ENCODE data around the gene P2RY11. TPM values are rescaled to one million over a fixed set of nuclear protein-coding genes. Genes with fewer than 3 reads are reported as not detected.

The P2RY11 gene
- total RNA-seq, 1 donor from 2014 or later, result 46.5 TPM

DNA sequence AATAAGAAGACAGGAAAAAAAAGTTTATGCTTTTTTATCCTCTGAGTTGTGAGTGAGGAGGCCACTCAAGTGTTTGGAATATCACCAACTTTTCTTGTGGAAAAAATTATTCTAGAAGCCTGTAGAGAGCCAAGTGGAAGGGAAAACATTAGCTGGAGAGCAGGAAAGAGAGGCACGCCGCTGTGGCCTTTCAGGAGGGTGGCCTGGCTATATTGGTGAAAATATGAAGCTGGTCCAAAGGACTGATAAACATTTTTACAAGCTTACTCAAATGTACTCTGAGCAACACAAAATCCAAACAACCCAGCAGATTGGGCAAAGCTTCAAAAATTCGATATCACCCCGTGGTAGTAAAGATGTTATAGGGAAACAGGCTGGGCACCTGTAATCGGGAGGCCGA is 10.6 kb downstream of the P2RY11 start:
- no peaks in the 10 kb centered on the region for H3K9me3 Mint-ChIP-seq
- no peak overlapping the region for H3K4me3 Mint-ChIP-seq (ENCODE audit: low read depth)
- intact Hi-C loops (cut with micrococcal nuclease), result no loop called here
- no peak for DNase-seq (ENCODE audit: low spot score)
- no peak overlapping the region for H3K27ac Mint-ChIP-seq
- no peaks in the 10 kb centered on the region for H3K27me3 Mint-ChIP-seq (ENCODE audit: low read depth)
- peaks cover 23% of the 10 kb centered on the region for H3K36me3 Mint-ChIP-seq (ENCODE audit: low read depth)
- H3K4me1 Mint-ChIP-seq (ENCODE audit: low read depth), result peaks cover 6% of the 10 kb centered on the region

- no peaks in the 10 kb centered on the region for H3K27me3 Mint-ChIP-seq (ENCODE audit: low read depth)
- no peak for DNase-seq (ENCODE audit: low spot score)
- no peak overlapping the region for H3K4me3 Mint-ChIP-seq (ENCODE audit: low read depth)
- no peak overlapping the region for H3K27ac Mint-ChIP-seq
- peaks cover 2% of the 10 kb centered on the region for H3K4me1 Mint-ChIP-seq (ENCODE audit: low read depth)
- no peaks in the 10 kb centered on the region for H3K9me3 Mint-ChIP-seq
- H3K36me3 Mint-ChIP-seq (ENCODE audit: low read depth), result peaks cover 15% of the 10 kb centered on the region
- intact Hi-C loops (cut with micrococcal nuclease), result no loop called here
Observed at GRCh38 chr19:10124429-10124828, 12.9 kb downstream of the P2RY11 start.

DNA sequence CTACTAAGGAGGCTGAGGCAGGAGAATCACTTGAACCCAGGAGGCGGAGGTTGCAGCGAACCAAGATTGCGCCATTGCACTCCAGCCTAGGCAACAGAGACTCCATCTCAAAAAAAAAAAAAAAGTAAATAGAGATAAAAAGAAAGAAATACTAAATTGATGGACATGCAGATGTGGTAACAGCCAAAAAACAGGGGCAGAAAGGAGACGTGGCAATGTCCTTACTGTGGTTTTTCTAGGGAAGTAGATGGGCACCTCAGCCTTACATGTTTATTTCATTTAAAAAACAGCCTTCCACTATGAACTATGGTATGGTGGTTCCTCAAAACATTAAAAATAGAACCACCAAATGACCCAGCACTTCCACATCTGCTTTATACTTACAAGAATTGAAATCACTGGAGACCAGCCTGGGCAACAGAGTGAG is 14.7 kb downstream of the P2RY11 start:
- intact Hi-C loops (cut with micrococcal nuclease), result no loop called here
- H3K4me3 Mint-ChIP-seq (ENCODE audit: low read depth), result no peak overlapping the region
- no peak overlapping the region for H3K27ac Mint-ChIP-seq
- H3K27me3 Mint-ChIP-seq (ENCODE audit: low read depth), result no peaks in the 10 kb centered on the region
- H3K36me3 Mint-ChIP-seq (ENCODE audit: low read depth), result peaks cover 16% of the 10 kb centered on the region
- no peaks in the 10 kb centered on the region for H3K4me1 Mint-ChIP-seq (ENCODE audit: low read depth)
- no peak for DNase-seq (ENCODE audit: low spot score)
- no peaks in the 10 kb centered on the region for H3K9me3 Mint-ChIP-seq

DNA sequence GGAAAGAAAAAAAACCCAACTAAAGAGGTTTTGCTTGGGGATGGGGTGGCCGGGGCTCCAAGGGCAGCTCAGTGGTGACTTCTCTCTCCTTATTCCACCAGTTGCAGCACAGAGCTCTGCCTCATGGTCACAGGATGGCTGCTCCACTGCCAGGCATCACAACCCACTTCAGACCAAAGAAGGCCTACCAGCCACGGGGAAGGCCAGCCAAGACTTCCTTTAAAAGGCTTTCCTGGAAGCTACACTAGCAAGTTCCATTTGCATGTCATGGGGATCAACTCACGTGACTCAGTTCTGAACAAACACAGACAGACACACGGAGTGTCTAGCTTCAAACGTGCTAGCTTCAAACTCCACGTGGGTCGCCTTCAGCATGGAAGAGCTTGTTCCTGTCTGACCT is 21.4 kb downstream of the P2RY11 start:
- DNase-seq (ENCODE audit: low spot score), result no peak
- Mint-ChIP-seq H3K9me3 (no peaks in the 10 kb centered on the region), H3K4me1 (ENCODE audit: low read depth) (no peaks in the 10 kb centered on the region), H3K27ac (peak overlapping the region; percentile 33), H3K27me3 (ENCODE audit: low read depth) (no peaks in the 10 kb centered on the region), H3K4me3 (ENCODE audit: low read depth) (no peak overlapping the region), H3K36me3 (ENCODE audit: low read depth) (peaks cover 39% of the 10 kb centered on the region)
- intact Hi-C loops (cut with micrococcal nuclease), result no loop called here

DNA sequence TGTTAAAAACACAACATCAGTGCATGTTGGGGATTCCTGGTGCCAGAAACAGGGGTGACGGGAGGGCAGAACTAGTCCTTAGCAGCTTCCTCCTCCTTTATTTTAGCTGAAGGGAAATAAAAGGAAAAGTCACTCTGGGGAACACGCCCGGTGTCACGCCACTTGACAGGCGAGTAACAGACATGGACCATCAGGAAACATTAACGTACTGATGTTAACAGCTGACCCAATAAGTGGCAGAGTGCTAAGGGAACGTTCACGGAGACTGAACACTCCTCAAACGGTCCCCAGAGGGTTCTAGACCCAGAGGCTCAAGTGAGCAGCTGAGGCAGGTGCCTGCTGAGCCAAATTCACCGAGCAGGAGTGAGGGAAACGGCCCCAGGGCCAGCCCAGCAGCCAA is 22.1 kb downstream of the P2RY11 start:
- Mint-ChIP-seq H3K4me3 (ENCODE audit: low read depth) (no peak overlapping the region), H3K27ac (no peak overlapping the region), H3K4me1 (ENCODE audit: low read depth) (no peaks in the 10 kb centered on the region), H3K36me3 (ENCODE audit: low read depth) (peaks cover 40% of the 10 kb centered on the region), H3K9me3 (no peaks in the 10 kb centered on the region), H3K27me3 (ENCODE audit: low read depth) (no peaks in the 10 kb centered on the region)
- intact Hi-C loops (cut with micrococcal nuclease), result no loop called here
- DNase-seq (ENCODE audit: low spot score), result no peak

- intact Hi-C loops (cut with micrococcal nuclease), result no loop called here
- Mint-ChIP-seq H3K9me3 (no peaks in the 10 kb centered on the region), H3K4me3 (ENCODE audit: low read depth) (no peak overlapping the region), H3K27ac (no peak overlapping the region), H3K4me1 (ENCODE audit: low read depth) (no peaks in the 10 kb centered on the region), H3K27me3 (ENCODE audit: low read depth) (no peaks in the 10 kb centered on the region), H3K36me3 (ENCODE audit: low read depth) (peaks cover 43% of the 10 kb centered on the region)
- no peak for DNase-seq (ENCODE audit: low spot score)
Observed at GRCh38 chr19:10134040-10134439, 22.5 kb downstream of the P2RY11 start.

DNA sequence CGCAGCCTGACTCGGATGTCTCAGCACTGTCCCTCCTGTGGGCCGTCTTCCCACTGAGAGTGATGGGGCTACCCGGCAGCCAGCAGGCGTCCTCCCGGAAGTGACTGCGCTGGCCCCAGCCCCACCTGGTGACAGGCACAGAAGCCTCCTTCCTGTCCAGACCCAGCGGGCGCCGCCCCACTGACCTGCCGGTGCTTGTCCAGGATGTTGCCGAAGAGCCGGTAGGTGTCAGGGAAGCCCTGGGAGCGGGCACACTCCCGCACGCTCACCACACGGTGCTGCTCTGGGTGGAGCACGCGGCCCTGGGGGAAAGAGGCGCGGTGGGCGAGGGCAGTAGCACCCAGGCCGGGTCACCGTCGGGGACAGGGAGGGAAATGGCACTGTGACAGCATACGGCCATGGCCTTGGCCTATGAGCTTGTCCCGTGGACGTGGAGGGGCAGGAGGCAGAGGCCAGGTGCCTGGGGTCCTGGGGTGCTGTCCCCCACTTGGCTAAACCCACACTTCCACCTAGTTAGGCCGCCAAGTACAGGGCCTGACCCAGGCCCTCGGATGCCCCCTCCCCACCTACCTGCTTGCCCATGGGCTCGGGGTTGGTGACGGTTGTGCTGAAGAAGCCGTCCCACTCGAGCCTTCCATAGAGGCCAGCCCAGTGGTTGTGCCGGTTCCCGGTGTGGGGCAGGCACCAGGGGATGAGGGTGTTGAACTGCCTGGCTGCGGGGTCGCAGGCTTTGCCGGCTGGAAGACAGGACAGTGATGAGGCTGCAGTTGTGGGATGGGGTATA is 24.2 kb downstream of the P2RY11 start:
- intact Hi-C loops (cut with micrococcal nuclease), result no loop called here
- Mint-ChIP-seq H3K9me3 (no peaks in the 10 kb centered on the region), H3K4me3 (ENCODE audit: low read depth) (no peak overlapping the region), H3K4me1 (ENCODE audit: low read depth) (no peaks in the 10 kb centered on the region), H3K27me3 (ENCODE audit: low read depth) (no peaks in the 10 kb centered on the region), H3K27ac (no peak overlapping the region), H3K36me3 (ENCODE audit: low read depth) (peaks cover 52% of the 10 kb centered on the region)
- no peak for DNase-seq (ENCODE audit: low spot score)

DNA sequence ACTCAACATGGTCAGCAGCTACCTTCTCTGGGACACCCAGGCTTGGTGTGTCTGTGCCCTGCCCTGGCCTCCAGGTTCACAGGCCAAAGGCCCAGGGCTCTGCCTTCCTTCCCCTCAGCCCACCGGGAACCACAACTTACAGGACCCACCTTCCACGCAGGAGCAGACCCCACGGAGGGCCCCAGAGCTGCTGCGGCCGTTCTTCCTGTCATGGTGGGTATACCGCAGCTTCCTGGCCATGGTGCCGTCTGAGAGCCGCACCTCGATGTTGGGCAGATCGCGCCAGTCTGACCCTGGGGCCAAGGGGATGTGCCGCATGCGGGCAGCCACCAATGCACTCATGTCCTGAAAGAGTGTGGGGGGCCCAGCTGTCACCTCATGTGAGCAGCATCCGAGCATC is 25.4 kb downstream of the P2RY11 start:
- H3K27me3 Mint-ChIP-seq (ENCODE audit: low read depth), result no peaks in the 10 kb centered on the region
- H3K4me3 Mint-ChIP-seq (ENCODE audit: low read depth), result no peak overlapping the region
- DNase-seq (ENCODE audit: low spot score), result no peak
- H3K27ac Mint-ChIP-seq, result no peak overlapping the region
- no peaks in the 10 kb centered on the region for H3K4me1 Mint-ChIP-seq (ENCODE audit: low read depth)
- peaks cover 60% of the 10 kb centered on the region for H3K36me3 Mint-ChIP-seq (ENCODE audit: low read depth)
- H3K9me3 Mint-ChIP-seq, result no peaks in the 10 kb centered on the region
- intact Hi-C loops (cut with micrococcal nuclease), result no loop called here

DNA sequence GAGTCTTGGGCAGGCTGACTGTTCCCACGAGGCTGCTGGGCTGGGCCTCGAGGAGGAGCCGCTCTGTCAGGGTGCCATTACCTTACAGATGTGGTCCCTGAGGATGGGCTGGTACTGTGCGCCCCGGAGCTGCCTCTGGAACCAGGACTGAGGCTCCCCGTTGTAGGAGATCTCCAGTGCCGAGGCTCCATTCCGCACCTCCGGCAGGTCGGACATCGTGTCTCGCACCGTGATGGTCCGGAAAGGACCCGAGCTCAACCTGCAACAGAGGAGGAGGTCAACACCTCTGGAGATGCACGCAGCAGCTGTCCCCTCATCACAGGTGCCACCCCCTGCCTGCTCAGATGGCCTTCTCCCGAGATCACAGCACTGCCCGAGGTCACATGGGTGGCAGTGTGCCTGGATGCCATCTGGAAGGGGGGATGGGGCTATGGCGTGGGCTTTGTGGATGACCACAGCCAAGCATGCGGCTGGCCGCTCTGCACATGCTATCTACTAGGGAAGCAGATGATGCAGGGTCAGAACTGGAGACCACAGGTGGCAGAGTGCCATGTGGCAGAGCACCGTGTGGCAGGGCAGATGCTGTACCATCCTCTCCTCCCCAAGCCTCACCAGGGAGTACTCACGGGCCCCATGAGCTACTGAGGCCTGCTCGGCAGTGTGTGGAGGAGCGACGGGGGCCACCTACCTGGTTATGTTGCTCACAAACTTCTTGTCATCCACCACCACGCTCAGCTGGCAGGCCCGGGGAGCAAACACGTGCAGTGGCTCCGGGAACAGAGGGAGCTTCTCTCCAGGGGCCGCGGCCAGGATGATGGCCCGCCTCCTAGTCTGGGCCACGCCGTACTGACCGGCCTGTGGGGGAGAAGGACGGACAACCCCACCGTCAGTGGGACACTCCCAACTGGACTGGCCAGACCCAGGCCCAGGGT is 26.5 kb downstream of the P2RY11 start:
- Mint-ChIP-seq H3K36me3 (ENCODE audit: low read depth) (peaks cover 66% of the 10 kb centered on the region), H3K27ac (no peak overlapping the region), H3K4me1 (ENCODE audit: low read depth) (peaks cover 4% of the 10 kb centered on the region), H3K4me3 (ENCODE audit: low read depth) (no peak overlapping the region), H3K9me3 (no peaks in the 10 kb centered on the region), H3K27me3 (ENCODE audit: low read depth) (no peaks in the 10 kb centered on the region)
- intact Hi-C loops (cut with micrococcal nuclease), result no loop called here
- DNase-seq (ENCODE audit: low spot score), result no peak

- Mint-ChIP-seq H3K4me1 (ENCODE audit: low read depth) (peaks cover 10% of the 10 kb centered on the region), H3K9me3 (no peaks in the 10 kb centered on the region), H3K36me3 (ENCODE audit: low read depth) (peaks cover 69% of the 10 kb centered on the region), H3K27ac (no peak overlapping the region), H3K4me3 (ENCODE audit: low read depth) (no peak overlapping the region), H3K27me3 (ENCODE audit: low read depth) (no peaks in the 10 kb centered on the region)
- DNase-seq (ENCODE audit: low spot score), result no peak
- intact Hi-C loops (cut with micrococcal nuclease), result no loop called here
Observed at GRCh38 chr19:10138879-10139795, 27.6 kb downstream of the P2RY11 start.

DNA sequence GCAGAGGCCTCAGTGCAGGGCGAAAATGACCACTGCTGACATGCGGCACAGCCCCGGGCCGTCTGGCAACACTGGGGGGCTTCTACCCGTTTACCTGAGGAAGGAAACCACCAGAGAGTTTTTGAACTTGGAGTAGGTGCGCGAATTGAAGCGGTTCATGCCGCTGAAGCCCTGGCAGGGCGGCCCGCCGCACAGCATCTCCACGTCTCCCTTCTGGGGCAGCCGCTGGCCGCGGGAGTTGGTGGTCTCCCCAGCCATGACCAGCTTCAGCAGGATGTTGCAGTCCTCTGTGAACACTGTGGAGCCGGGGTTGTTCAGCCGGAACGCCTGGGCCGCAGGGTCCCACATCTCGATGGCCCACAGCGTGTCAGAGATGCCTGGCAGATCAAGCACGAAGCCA is 28.5 kb downstream of the P2RY11 start:
- Mint-ChIP-seq H3K36me3 (ENCODE audit: low read depth) (peaks cover 72% of the 10 kb centered on the region), H3K4me1 (ENCODE audit: low read depth) (peaks cover 11% of the 10 kb centered on the region), H3K4me3 (ENCODE audit: low read depth) (no peak overlapping the region), H3K27me3 (ENCODE audit: low read depth) (no peaks in the 10 kb centered on the region), H3K9me3 (no peaks in the 10 kb centered on the region), H3K27ac (no peak overlapping the region)
- intact Hi-C loops (cut with micrococcal nuclease), result no loop called here
- DNase-seq (ENCODE audit: low spot score), result no peak

- no peak overlapping the region for H3K27ac Mint-ChIP-seq
- H3K9me3 Mint-ChIP-seq, result no peaks in the 10 kb centered on the region
- H3K4me1 Mint-ChIP-seq (ENCODE audit: low read depth), result peaks cover 13% of the 10 kb centered on the region
- H3K36me3 Mint-ChIP-seq (ENCODE audit: low read depth), result peaks cover 84% of the 10 kb centered on the region
- no peak overlapping the region for H3K4me3 Mint-ChIP-seq (ENCODE audit: low read depth)
- intact Hi-C loops (cut with micrococcal nuclease), result no loop called here
- no peak for DNase-seq (ENCODE audit: low spot score)
- no peaks in the 10 kb centered on the region for H3K27me3 Mint-ChIP-seq (ENCODE audit: low read depth)
Observed at GRCh38 chr19:10141479-10141878, 30.0 kb downstream of the P2RY11 start.

All from activated T-helper 2 cell treated with anti-CD3 and anti-CD28 coated beads, Interferon-gamma antibody, Interleukin-2, Interleukin-4, amounts not matched to agents 10 μg/mL and 5 μg/mL and 100 μg/mL, durations not matched to agents 14 hours and 24 hours and 36 hours (primary cell).